Islet precursor cell (in vitro differentiated cells): ENCODE measurements around the gene GRB2.
A peak's percentile ranks its signal among the peaks of the same experiment; 100 is the strongest.

ENCODE experiments used
- DNase-seq: peaks from one replicate; pipeline ENCODE4 v3.0.0-alpha.2; 2018

Gene GRB2

DNA sequence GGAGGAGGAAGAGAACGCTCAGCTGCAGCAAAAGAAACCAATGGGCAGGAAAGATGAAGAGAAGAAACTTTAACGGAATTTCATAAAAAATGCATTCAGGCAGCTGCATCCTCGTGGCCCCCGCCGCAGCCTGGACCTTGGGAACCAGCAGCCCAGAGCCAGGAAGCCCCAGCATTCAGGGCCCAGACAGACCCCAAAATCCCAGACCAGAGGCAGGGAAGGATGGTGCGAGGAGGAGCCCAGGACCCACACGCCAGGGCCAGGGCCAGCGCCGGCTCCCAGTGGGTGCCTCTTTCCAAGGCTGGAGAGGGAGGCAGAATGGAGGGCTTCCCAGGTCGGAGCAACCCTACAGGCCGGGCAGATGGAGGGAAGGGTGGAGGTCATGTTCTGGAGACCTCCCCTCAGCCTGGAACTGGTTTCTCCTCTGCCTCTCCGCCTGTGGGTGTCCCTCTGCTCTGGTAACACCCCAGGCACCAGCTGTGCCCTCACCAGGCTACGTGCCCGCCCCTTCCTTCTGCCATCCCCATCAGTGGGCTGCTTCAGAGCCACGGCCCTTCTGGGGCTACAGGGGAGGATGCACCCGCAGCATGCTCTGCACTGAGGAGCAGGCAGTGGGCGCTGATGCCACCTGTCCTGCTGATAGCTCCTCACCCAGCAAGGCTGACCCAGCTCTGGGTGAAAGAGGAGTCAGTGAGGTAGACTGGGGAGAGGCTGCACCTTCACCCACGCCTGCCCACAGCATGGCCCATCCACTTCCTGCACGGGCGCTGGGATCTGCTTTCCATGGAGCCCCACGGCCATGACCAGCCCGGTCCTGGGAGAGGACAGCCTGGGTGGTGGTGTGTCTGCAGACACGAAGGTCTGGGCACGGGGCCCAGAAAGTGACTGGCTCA is 133.3 kb downstream of the GRB2 start:
- DNase-seq, result peak; percentile 55

DNA sequence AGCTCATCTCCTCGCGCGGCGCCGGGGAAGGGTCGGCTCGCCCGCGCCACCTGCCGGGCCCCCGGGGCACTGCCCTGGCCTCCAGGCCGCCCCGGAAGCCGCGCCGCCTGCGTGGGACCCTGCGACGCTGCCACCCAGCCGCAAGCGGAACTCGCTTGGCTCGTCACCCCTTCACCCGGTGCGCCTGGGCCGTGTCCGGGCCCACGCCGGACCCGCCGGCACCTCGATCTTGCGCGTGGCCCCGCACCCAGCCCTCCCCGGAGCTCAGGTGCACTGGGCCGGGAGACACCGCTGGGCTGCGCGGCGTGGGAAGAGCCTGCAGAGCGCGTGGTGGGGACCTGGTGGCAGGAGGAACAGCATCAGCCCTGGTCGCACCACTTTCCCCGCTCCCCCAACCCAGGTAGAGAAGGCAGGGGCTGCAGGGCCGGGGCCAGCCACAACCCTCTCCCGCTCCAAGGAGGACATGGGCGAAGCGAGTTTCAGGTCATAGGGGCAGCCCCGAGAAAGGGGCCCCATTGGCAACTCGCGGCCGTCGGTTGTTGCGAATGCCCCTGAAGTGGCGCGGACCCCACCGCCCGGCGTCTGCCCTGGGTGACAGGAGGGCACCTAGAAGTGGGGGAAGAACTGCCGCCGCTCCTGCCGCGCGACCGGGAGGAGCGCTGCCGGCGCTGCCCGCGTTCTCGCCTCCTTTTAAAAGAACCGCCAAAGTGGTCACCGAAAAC is 134.1 kb downstream of the GRB2 start:
- DNase-seq, result peak; percentile 85

DNA sequence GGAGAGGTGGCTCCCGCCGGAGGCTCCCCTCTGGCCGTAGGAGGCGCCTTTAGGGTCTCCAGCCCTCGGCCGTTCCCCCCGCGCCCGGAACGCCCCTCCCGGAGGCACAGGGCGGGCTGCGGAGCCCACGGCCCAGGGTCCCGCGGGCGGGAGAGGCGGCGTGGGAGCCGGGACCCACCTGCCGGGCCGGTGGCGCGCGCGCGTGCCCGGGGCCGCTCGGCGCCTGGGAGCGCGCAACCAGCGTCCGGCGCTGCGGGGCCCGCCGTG is 134.6 kb downstream of the GRB2 start, which contains the start of gene MIF4GD:
MIF4GD (minus strand) TSS at position 266 of the 267 bp plus-strand sequence. CDS start 1,036 bp downstream, outside the sequence.
- DNase-seq, result no peak

DNA sequence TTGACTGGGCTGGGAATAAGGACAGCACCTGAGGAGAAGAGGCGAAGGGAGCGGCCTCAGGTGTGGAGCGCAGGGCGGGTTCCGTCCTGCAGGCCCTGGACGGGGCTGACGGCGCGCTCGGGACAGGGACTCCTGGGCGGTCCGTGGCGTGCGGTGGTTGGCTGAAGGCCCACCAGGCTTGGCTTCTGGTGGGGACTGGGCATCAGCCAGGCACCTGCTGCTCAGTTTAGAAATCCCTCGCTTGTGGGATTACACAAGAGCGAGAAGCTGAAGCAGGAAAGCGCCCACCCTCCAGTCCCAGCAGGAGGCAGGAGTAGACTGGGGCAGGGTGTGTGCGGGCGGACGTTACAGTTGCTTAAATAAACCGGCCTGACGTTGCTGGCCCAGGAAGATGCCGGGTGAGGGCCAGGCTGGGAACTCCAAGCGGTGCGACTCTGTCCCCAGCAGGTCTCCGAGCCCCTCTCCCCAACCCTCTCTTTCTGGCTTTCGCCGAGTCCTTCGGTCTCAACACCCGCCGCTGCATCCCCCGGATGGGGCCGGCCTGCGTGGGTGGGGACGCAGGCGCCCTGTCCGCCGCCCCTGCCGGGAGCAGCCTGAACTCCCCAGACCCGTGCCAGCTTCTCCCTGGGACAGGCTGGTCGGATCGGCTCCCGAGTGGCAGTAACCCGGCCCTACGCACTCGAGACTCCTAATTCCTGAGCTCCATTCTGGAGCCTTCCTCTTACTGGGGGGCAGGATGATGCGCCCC is 135.1 kb downstream of the GRB2 start:
- DNase-seq, result peak; percentile 93

DNA sequence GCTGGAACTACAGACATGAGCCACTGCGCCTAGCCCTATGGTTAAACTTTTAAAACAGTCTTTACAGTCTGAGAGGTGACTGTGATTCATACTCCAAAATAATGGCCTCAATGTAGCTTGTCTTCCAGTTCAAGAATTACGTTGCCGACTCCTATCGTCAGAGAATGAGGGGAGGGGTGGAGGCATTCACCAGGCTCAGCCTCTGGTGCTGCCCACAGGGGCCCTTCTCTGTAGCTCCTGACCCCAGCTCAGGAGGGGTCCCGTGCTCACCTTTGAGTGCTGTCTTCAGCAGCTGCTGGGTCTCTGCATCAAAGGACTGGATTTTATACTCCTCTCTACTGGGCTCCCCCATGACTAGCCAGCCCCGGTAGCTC is 135.6 kb downstream of the GRB2 start:
- no peak for DNase-seq
